SK-N-SH treated with all-trans-retinoic acid at 6 μM for 48 hours (cell line): ENCODE data around the gene ASB17.

ENCODE experiments used
- ATAC-seq: fragments of 200-7000 bp; cut with Tn5 transposase; 3 replicates; pipeline ENCODE4 v1.9.1; 2020; ENCODE audit warnings: mild to moderate bottlenecking, moderate library complexity
- ARNTL ChIP-seq: fragments of 450-650 bp; formaldehyde crosslinking; IDR thresholded peaks from 2 replicates; pipeline ENCODE4 v1.5.0; 2020; ENCODE audit warnings: low read depth, mild to moderate bottlenecking, moderate library complexity, borderline replicate concordance
- ESRRG ChIP-seq: fragments of 250-450 bp; sonication (Bioruptor Pico); IDR thresholded peaks from 2 replicates; pipeline ENCODE4 v1.6.1; 2021; ENCODE audit warnings: mild to moderate bottlenecking
- GLIS3 ChIP-seq: fragments of 250-450 bp; sonication (Bioruptor Pico); IDR thresholded peaks from 2 replicates; pipeline ENCODE4 v1.5.0; 2020; ENCODE audit warnings: mild to moderate bottlenecking, moderate library complexity
- TCF4 ChIP-seq: fragments of 250-450 bp; sonication (Bioruptor Pico); IDR thresholded peaks from 2 replicates; pipeline ENCODE4 v1.8.0; 2021; ENCODE audit warnings: mild to moderate bottlenecking, moderate library complexity, borderline replicate concordance
- ZC3H10 ChIP-seq: fragments of 250-450 bp; sonication (Bioruptor Pico); IDR thresholded peaks from 2 replicates; pipeline ENCODE4 v1.5.1; 2021; ENCODE audit warnings: mild to moderate bottlenecking, moderate library complexity
- ZNF565 ChIP-seq: fragments of 450-650 bp; formaldehyde crosslinking; conservative IDR thresholded peaks from 2 replicates; pipeline ENCODE4 v1.5.0; 2020; ENCODE audit warnings: low read depth, mild to moderate bottlenecking, moderate library complexity
- TF ChIP-seq, protein P1 (sequence below): fragments of 250-450 bp; sonication (Bioruptor Pico); IDR thresholded peaks from 2 replicates; pipeline ENCODE4 v1.5.1; 2020; ENCODE audit warnings: low read depth, mild to moderate bottlenecking, moderate library complexity
- TF ChIP-seq, protein P2 (sequence below): fragments of 250-450 bp; sonication (Bioruptor Pico); IDR thresholded peaks from 2 replicates; pipeline ENCODE4 v1.5.0; 2020; ENCODE audit warnings: mild to moderate bottlenecking, moderate library complexity

ASB17 gene

DNA sequence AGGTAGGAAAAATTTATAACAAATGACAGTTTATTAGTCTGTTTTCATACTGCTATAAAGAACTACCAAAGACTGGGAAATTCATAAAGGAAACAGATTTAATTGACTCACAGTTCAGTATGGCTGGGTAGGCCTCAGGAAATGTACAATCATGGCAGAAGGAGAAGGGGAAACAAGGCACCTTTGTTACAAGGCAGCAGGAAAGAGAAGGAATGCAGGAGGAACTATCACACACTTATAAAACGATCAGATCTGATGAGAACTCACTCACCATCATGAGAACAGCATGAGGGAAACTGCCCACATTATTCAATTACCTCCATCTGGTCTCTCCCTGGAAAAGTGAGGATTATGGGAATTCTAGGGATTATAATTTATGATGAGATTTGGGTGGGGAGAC lies 61.3 kb downstream of the ASB17 start:
- TF ChIP-seq GLIS3 (CRISPR knock-in tag) (no peak), ESRRG (no peak), TCF4 (no peak), ARNTL (CRISPR knock-in tag) (no peak), ZC3H10 (CRISPR knock-in tag) (no peak), ZNF565 (no peak)
- TF ChIP-seq, protein P1, sequence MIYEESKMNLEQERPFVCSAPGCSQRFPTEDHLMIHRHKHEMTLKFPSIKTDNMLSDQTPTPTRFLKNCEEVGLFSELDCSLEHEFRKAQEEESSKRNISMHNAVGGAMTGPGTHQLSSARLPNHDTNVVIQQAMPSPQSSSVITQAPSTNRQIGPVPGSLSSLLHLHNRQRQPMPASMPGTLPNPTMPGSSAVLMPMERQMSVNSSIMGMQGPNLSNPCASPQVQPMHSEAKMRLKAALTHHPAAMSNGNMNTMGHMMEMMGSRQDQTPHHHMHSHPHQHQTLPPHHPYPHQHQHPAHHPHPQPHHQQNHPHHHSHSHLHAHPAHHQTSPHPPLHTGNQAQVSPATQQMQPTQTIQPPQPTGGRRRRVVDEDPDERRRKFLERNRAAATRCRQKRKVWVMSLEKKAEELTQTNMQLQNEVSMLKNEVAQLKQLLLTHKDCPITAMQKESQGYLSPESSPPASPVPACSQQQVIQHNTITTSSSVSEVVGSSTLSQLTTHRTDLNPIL (CRISPR knock-in tag) = no peak
- TF ChIP-seq, protein P2, sequence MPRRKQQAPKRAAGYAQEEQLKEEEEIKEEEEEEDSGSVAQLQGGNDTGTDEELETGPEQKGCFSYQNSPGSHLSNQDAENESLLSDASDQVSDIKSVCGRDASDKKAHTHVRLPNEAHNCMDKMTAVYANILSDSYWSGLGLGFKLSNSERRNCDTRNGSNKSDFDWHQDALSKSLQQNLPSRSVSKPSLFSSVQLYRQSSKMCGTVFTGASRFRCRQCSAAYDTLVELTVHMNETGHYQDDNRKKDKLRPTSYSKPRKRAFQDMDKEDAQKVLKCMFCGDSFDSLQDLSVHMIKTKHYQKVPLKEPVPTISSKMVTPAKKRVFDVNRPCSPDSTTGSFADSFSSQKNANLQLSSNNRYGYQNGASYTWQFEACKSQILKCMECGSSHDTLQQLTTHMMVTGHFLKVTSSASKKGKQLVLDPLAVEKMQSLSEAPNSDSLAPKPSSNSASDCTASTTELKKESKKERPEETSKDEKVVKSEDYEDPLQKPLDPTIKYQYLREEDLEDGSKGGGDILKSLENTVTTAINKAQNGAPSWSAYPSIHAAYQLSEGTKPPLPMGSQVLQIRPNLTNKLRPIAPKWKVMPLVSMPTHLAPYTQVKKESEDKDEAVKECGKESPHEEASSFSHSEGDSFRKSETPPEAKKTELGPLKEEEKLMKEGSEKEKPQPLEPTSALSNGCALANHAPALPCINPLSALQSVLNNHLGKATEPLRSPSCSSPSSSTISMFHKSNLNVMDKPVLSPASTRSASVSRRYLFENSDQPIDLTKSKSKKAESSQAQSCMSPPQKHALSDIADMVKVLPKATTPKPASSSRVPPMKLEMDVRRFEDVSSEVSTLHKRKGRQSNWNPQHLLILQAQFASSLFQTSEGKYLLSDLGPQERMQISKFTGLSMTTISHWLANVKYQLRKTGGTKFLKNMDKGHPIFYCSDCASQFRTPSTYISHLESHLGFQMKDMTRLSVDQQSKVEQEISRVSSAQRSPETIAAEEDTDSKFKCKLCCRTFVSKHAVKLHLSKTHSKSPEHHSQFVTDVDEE (CRISPR knock-in tag) = no peak
- TF ChIP-seq, all 23 proteins: peak for 0
- no peak for ATAC-seq
